IMR-90 (cell line): Measurements from ENCODE around the gene SYT2. TPM values are rescaled to one million over a fixed set of nuclear protein-coding genes. Genes with fewer than 3 reads are reported as not detected.
A peak's percentile ranks its signal among the peaks of the same experiment; 100 is the strongest.

ENCODE experiments used
- ATAC-seq: fragments of 200-7000 bp; cut with Tn5 transposase; 2 replicates; pipeline ENCODE4 v1.9.1; 2020; ENCODE audit warnings: low read depth, mild to moderate bottlenecking, moderate library complexity
- BruUV-seq: library from RNA; stranded (reverse); fragments of 400-500 nt; replicated peaks from 2 replicates; lab custom pipeline; 2021; lab: Mats Ljungman, UMichigan
- CTCF ChIA-PET: fragments of 300-600 bp; formaldehyde crosslinking; extraction: SDS; loops from one replicate; lab custom pipeline; 2021; ENCODE audit warnings: antibody characterized with exemption; lab: Yijun Ruan, JAX
- POLR2A ChIA-PET: fragments of 300-600 bp; sonication (Branson Sonifier 250); formaldehyde crosslinking; loops from one replicate; lab custom pipeline; 2022; ENCODE audit warnings: antibody characterized with exemption; ENCODE audit not compliant: unreplicated experiment; lab: Charles Lee
- DNase-seq: peaks from one replicate; pipeline ENCODE4 v3.0.0; 2013
- H2AFZ ChIP-seq: replicated peaks from 2 replicates; pipeline ENCODE3; 2013; ENCODE audit warnings: low read length, mild to moderate bottlenecking; ENCODE audit not compliant: poor library complexity
- H2AK5ac ChIP-seq: 2 replicates; pipeline ENCODE4 v1.6.1; 2013; ENCODE audit warnings: low read depth, low read length, inconsistent platforms
- H2AK9ac ChIP-seq: replicated peaks from 2 replicates; pipeline ENCODE3; 2013; ENCODE audit warnings: mild to moderate bottlenecking, low read depth, low read length, moderate library complexity; ENCODE audit not compliant: poor library complexity
- H2BK120ac ChIP-seq: 2 replicates; pipeline ENCODE4 v1.6.1; 2013; ENCODE audit warnings: low read depth, low read length, inconsistent platforms
- H2BK15ac ChIP-seq: 3 replicates; pipeline ENCODE4 v1.6.1; 2013; ENCODE audit warnings: low read depth, low read length, inconsistent platforms
- H2BK20ac ChIP-seq: 2 replicates; pipeline ENCODE4 v1.6.1; 2013; ENCODE audit warnings: low read depth, mild to moderate bottlenecking, inconsistent platforms, low read length, moderate library complexity
- H2BK5ac ChIP-seq: 2 replicates; pipeline ENCODE4 v1.6.1; 2013; ENCODE audit warnings: mild to moderate bottlenecking, low read depth, low read length, inconsistent platforms; ENCODE audit not compliant: poor library complexity, severe bottlenecking
- H3K14ac ChIP-seq: replicated peaks from 2 replicates; pipeline ENCODE4 v1.6.1; 2013; ENCODE audit warnings: low read depth, low read length, inconsistent platforms
- H3K18ac ChIP-seq: 2 replicates; pipeline ENCODE4 v1.6.1; 2013; ENCODE audit warnings: low read depth, low read length, control low read depth
- H3K23ac ChIP-seq: 2 replicates; pipeline ENCODE4 v1.6.1; 2013; ENCODE audit warnings: low read depth, low read length, inconsistent platforms
- H3K27ac ChIP-seq: 2 replicates; pipeline ENCODE4 v1.5.1; 2013; ENCODE audit warnings: mild to moderate bottlenecking, control low read depth, low read length; ENCODE audit not compliant: insufficient read depth
- H3K27me3 ChIP-seq: 2 replicates; pipeline ENCODE4 v1.6.1; 2013; ENCODE audit warnings: low read length; ENCODE audit not compliant: control insufficient read depth, insufficient read depth
- H3K36me3 ChIP-seq: 2 replicates; pipeline ENCODE4 v1.6.1; 2013; ENCODE audit warnings: low read length, mixed read lengths; ENCODE audit not compliant: control insufficient read depth, insufficient read depth
- H3K4ac ChIP-seq: 2 replicates; pipeline ENCODE4 v1.6.1; 2013; ENCODE audit warnings: low read depth, low read length, inconsistent platforms
- H3K4me1 ChIP-seq: 2 replicates; pipeline ENCODE4 v1.6.1; 2013; ENCODE audit warnings: low read length, mixed read lengths; ENCODE audit not compliant: control insufficient read depth, insufficient read depth
- H3K4me2 ChIP-seq: 2 replicates; pipeline ENCODE4 v1.6.1; 2013; ENCODE audit warnings: low read depth, mild to moderate bottlenecking, control low read depth, low read length, moderate library complexity
- H3K4me3 ChIP-seq: 2 replicates; pipeline ENCODE4 v1.5.1; 2013; ENCODE audit warnings: low read depth, mild to moderate bottlenecking, control low read depth, low read length, moderate library complexity; ENCODE audit not compliant: insufficient read depth
- H3K56ac ChIP-seq: 2 replicates; pipeline ENCODE4 v1.6.1; 2013; ENCODE audit warnings: low read length, inconsistent platforms; ENCODE audit not compliant: insufficient read depth; ENCODE audit errors: extremely low read depth
- H3K79me1 ChIP-seq, 2 experiments: 2 replicates each; pipeline ENCODE4 v1.6.1; 2013; ENCODE audit warnings: low read length in 2 of 2, inconsistent platforms in 1 of 2, low read depth in 1 of 2
- H3K9ac ChIP-seq: 2 replicates; pipeline ENCODE4 v1.6.1; 2013; ENCODE audit warnings: low read depth, low read length, control low read depth
- H3K9me1 ChIP-seq: 2 replicates; pipeline ENCODE4 v1.6.1; 2013; ENCODE audit warnings: low read length, inconsistent platforms; ENCODE audit not compliant: insufficient read depth
- H3K9me3 ChIP-seq: 2 replicates; pipeline ENCODE4 v1.6.1; 2013; ENCODE audit warnings: low read length; ENCODE audit not compliant: control insufficient read depth, insufficient read depth
- H4K20me1 ChIP-seq: 2 replicates; pipeline ENCODE4 v1.6.1; 2013; ENCODE audit warnings: low read length, inconsistent platforms; ENCODE audit not compliant: insufficient read depth
- H4K5ac ChIP-seq: 2 replicates; pipeline ENCODE4 v1.6.1; 2013; ENCODE audit warnings: mild to moderate bottlenecking, low read depth, low read length, control low read depth
- H4K8ac ChIP-seq, 2 experiments: 2 replicates each; pipeline ENCODE4 v1.6.1; 2013; ENCODE audit warnings: low read depth in 2 of 2, low read length in 2 of 2, control low read depth in 1 of 2, inconsistent platforms in 1 of 2
- H4K91ac ChIP-seq: 2 replicates; pipeline ENCODE4 v1.6.1; 2013; ENCODE audit warnings: low read depth, low read length, inconsistent platforms; ENCODE audit not compliant: insufficient read depth
- NFE2L2 ChIP-seq: fragments of 150-350 bp; IDR thresholded peaks from 2 replicates; pipeline ENCODE4 v1.6.1; 2016; ENCODE audit warnings: low read depth, mild to moderate bottlenecking, low read length
- WGBS, 2 experiments: methylation state at CpG; one replicate each; pipeline versions ENCODE4 v1.1.5 to v1.1.7; 2013; ENCODE audit warnings: missing lambda C conversion rate in 2 of 2; ENCODE audit not compliant: insufficient read length in 1 of 2; ENCODE audit errors: extremely low coverage in 2 of 2; 5-methylcytosine and 5-hydroxymethylcytosine counted together
- dilution Hi-C: fragments of 300-500 bp; cut with HindIII; formaldehyde crosslinking; loops from one replicate; pipeline ENCODE4 v1.14.3; 2018; ENCODE audit warnings: low sequenced_read_pairs; ENCODE audit not compliant: unreplicated experiment
- in situ Hi-C: fragments of 300-500 bp; cut with MboI; formaldehyde crosslinking; loops from 3 replicates; pipeline ENCODE4 v1.14.3; 2019; ENCODE audit warnings: low sequenced_read_pairs, inconsistent platforms, mixed read lengths
- intact Hi-C: fragments of 100-400 bp; cut with micrococcal nuclease; formaldehyde crosslinking; loops from 2 replicates; pipeline ENCODE4 v1.10.0; 2022
- polyA plus RNA-seq, 3 experiments: library from polyadenylated mRNA; depleted of rRNA; stranded (reverse); fragments of >200 nt; gene quantifications; 2 replicates each; pipeline ENCODE4 v1.2.3, GENCODE V29; 2012; ENCODE audit warnings: low replicate concordance in 1 of 3
- total RNA-seq: library from RNA; depleted of rRNA; stranded (reverse); fragments of >200 nt; gene quantifications from 2 replicates; pipeline ENCODE4 v1.2.3, GENCODE V29; 2012

SYT2 gene
- total and polyA plus RNA-seq, 2 of the 4 experiments (the other 2 are of a cell fraction): under 0.01 TPM

GRCh38 chr1:202597090-202597761 lies 113.0 kb downstream of the SYT2 start:
- Histone ChIP-seq H3K9me1 (peaks cover 14% of the 10 kb centered on the region), H4K5ac (no peak overlapping the region), H3K27ac (no peak overlapping the region), H2AK5ac (0 out of 2 replicates have a peak overlapping the region, but pooled peaks have one; percentile 51), H3K9ac (no peak overlapping the region), H4K91ac (peak overlapping the region; percentile 23; the same call in 1 of the 2 replicates), H3K56ac (no peak overlapping the region), H3K23ac (no peak overlapping the region), H4K8ac (no peak overlapping the region), H3K79me1 (no peaks in the 10 kb centered on the region), H2BK5ac (no peak overlapping the region), H3K9me3 (no peaks in the 10 kb centered on the region), H3K27me3 (no peaks in the 10 kb centered on the region), H2AK9ac (peak overlapping the region; percentile 8), H2BK20ac (no peak overlapping the region; the same call in none of the 2 replicates), H3K18ac (no peak overlapping the region; the same call in 1 of the 2 replicates), H3K4me2 (no peak overlapping the region), H3K4me3 (no peak overlapping the region), H2AFZ (no peak overlapping the region), H2BK15ac (peak overlapping the region; percentile 26; the same call in 2 of the 3 replicates), H4K20me1 (no peaks in the 10 kb centered on the region), H3K36me3 (no peaks in the 10 kb centered on the region), H3K4ac (peak overlapping the region; percentile 34), H3K14ac (no peak overlapping the region), H3K4me1 (peaks cover 9% of the 10 kb centered on the region), H2BK120ac (peak overlapping the region; percentile 64; the same call in 1 of the 2 replicates)
- TF ChIP-seq NFE2L2: no peak
- in situ Hi-C loops: loop anchor here (5.0 kb wide), 1 partner anchor 105 kb away; no protein-coding TSS in a partner anchor
- dilution Hi-C loops: no loop called here
- intact Hi-C loops: no loop called here
- WGBS, 2 experiments: 92% methylated on average over 2 of the region's 3 CpGs; no CpG with 5 or more reads in 1 of the 2 experiments
- BruUV-seq: no TSS peak
- ChIA-PET POLR2A (no interaction called here), CTCF (no interaction called here)
- DNase-seq (no peak), ATAC-seq (no peak)
